Brain microvascular endothelial cell (primary cell): ENCODE data around the gene SCN3B.

ENCODE experiments used
- DNase-seq: peaks from one replicate; pipeline ENCODE4 v3.0.0-alpha.2; 2020
- H3K27ac ChIP-seq: fragments of 250-450 bp; sonication (Bioruptor Pico); 2 replicates; pipeline ENCODE4 v1.5.1; 2020; ENCODE audit warnings: mild to moderate bottlenecking, moderate library complexity
- H3K27me3 ChIP-seq: fragments of 250-450 bp; sonication (Bioruptor Pico); replicated peaks from 2 replicates; pipeline ENCODE4 v1.5.1; 2020; ENCODE audit warnings: mild to moderate bottlenecking
- H3K36me3 ChIP-seq: fragments of 250-450 bp; sonication (Bioruptor Pico); replicated peaks from 2 replicates; pipeline ENCODE4 v1.5.1; 2020; ENCODE audit warnings: mild to moderate bottlenecking
- H3K4me3 ChIP-seq: 2 replicates; pipeline ENCODE4 v1.5.1; 2011; ENCODE audit warnings: low read depth, mild to moderate bottlenecking, control low read depth, low read length, moderate library complexity
- CTCF ChIP-seq: IDR thresholded peaks from 2 replicates; pipeline ENCODE4 v1.5.1; 2011; ENCODE audit warnings: low read depth, mild to moderate bottlenecking, moderate library complexity, low read length, control low read depth, inconsistent platforms; ENCODE audit errors: missing control alignments
- in situ Hi-C: cut with HindIII; loops from 2 replicates; pipeline ENCODE4 v1.10.0; 2017; ENCODE audit warnings: low sequenced_read_pairs, low pct_ligation_motif_present

The SCN3B gene

GRCh38 chr11:123682696-123683410, 28.4 kb upstream of the SCN3B start:
- in situ Hi-C loops, result no loop called here
- Histone ChIP-seq H3K27ac (no peak overlapping the region), H3K27me3 (no peaks in the 10 kb centered on the region), H3K36me3 (no peaks in the 10 kb centered on the region), H3K4me3 (no peak overlapping the region)
- TF ChIP-seq CTCF, result no peak
- no peak for DNase-seq

- no peak for DNase-seq
Measured at GRCh38 chr11:123681030-123681429, 26.6 kb upstream of the SCN3B start.

GRCh38 chr11:123678246-123678645, 23.8 kb upstream of the SCN3B start:
- H3K4me3 ChIP-seq, result no peak overlapping the region
- no peak for DNase-seq
- no peak for TF ChIP-seq CTCF
- in situ Hi-C loops, result no loop called here
- H3K27me3 ChIP-seq, result no peaks in the 10 kb centered on the region
- H3K27ac ChIP-seq, result no peak overlapping the region
- H3K36me3 ChIP-seq, result no peaks in the 10 kb centered on the region

More at GRCh38 chr11:123681030-123681429, 26.6 kb upstream of the SCN3B start:
- no peak for TF ChIP-seq CTCF
- H3K4me3 ChIP-seq, result no peak overlapping the region
- H3K27me3 ChIP-seq, result no peaks in the 10 kb centered on the region
- H3K36me3 ChIP-seq, result no peaks in the 10 kb centered on the region
- H3K27ac ChIP-seq, result no peak overlapping the region
- in situ Hi-C loops, result no loop called here

- in situ Hi-C loops, result no loop called here
- Histone ChIP-seq H3K27me3 (no peaks in the 10 kb centered on the region), H3K4me3 (no peak overlapping the region), H3K36me3 (no peaks in the 10 kb centered on the region), H3K27ac (no peak overlapping the region)
- no peak for DNase-seq
- TF ChIP-seq CTCF, result no peak
Measured at GRCh38 chr11:123677510-123677909, 23.1 kb upstream of the SCN3B start.

- DNase-seq, result no peak
- in situ Hi-C loops, result no loop called here
Measured at GRCh38 chr11:123674297-123674696, 19.9 kb upstream of the SCN3B start.

More at GRCh38 chr11:123674297-123674696, 19.9 kb upstream of the SCN3B start:
- TF ChIP-seq CTCF, result no peak
- Histone ChIP-seq H3K27me3 (no peaks in the 10 kb centered on the region), H3K4me3 (no peak overlapping the region), H3K36me3 (no peaks in the 10 kb centered on the region), H3K27ac (no peak overlapping the region)
